Stomach (tissue), 9 donors: ENCODE results near the gene KNG1. TPM values are rescaled to one million over a fixed set of nuclear protein-coding genes. Genes with fewer than 3 reads are reported as not detected.
A peak's percentile ranks its signal among the peaks of the same experiment; 100 is the strongest.

Source experiments
- DNase-seq, 2 donors: peaks; one replicate each; pipeline versions ENCODE4 v3.0.0 to v3.0.0-alpha.2; 2013 to 2019
- H3K27ac ChIP-seq, 5 donors: fragments of 200-600 bp in 4 of 5; sonication (generic) in 4 of 5; one replicate each; pipeline ENCODE4 v1.5.1; 2013 to 2019; ENCODE audit warnings: mild to moderate bottlenecking in 1 of 5, moderate library complexity in 1 of 5
- H3K27me3 ChIP-seq, 3 donors: fragments of 200-600 bp; sonication (generic); one replicate each; pipeline ENCODE4 v1.5.1; 2017 to 2019; ENCODE audit warnings: mixed run types in 1 of 3
- H3K36me3 ChIP-seq, 4 donors: fragments of 200-600 bp; sonication (generic); 1 replicate in 3 of 4; 2 replicates in 1 of 4; pipeline ENCODE4 v1.5.1; 2016 to 2019
- H3K4me1 ChIP-seq, 4 donors: fragments of 200-600 bp; sonication (generic); one replicate each; pipeline ENCODE4 v1.5.1; 2016 to 2019
- H3K4me3 ChIP-seq, 4 donors: fragments of 200-600 bp; sonication (generic) in 3 of 4; one replicate each; pipeline ENCODE4 v1.5.1; 2016 to 2019; ENCODE audit warnings: mild to moderate bottlenecking in 1 of 4
- H3K9me3 ChIP-seq, 4 donors: fragments of 200-600 bp; sonication (generic); one replicate each; pipeline ENCODE4 v1.5.1; 2016 to 2019
- EP300 ChIP-seq: sonication (generic); formaldehyde crosslinking; IDR thresholded peaks from one replicate; pipeline ENCODE4 v1.6.1; 2017; ENCODE audit warnings: antibody characterized with exemption
- POLR2A ChIP-seq, 4 donors: fragments of 450-650 bp; IDR thresholded peaks; one replicate each; pipeline ENCODE4 v1.6.1; 2016; ENCODE audit warnings: antibody characterized with exemption in 4 of 4, control low read depth in 2 of 4, mild to moderate bottlenecking in 1 of 4, moderate library complexity in 1 of 4
- POLR2AphosphoS5 ChIP-seq, 3 donors: sonication (generic); formaldehyde crosslinking; IDR thresholded peaks; one replicate each; pipeline ENCODE4 v1.6.1; 2016; ENCODE audit warnings: antibody characterized with exemption in 3 of 3
- WGBS, 5 donors: extraction: QIAGEN DNeasy Blood & Tissue Kit in 3 of 5; methylation state at CpG; one replicate each; pipeline versions ENCODE4 v1.1.5 to v1.1.7; 2013 to 2018; 5-methylcytosine and 5-hydroxymethylcytosine counted together
- intact Hi-C: fragments of 100-400 bp; cut with DNase I; formaldehyde crosslinking; loops from one replicate; pipeline ENCODE4 v1.15.1; 2023; ENCODE audit warnings: low total_unique reads
- polyA plus RNA-seq, 3 donors: library from polyadenylated mRNA; stranded (reverse); fragments of 200-250 nt; gene quantifications; one replicate each; pipeline ENCODE4 v1.2.3, GENCODE V29; 2013
- total RNA-seq, 5 donors: library from RNA; depleted of rRNA; stranded (reverse); fragments of >200 nt; gene quantifications; one replicate each; pipeline versions ENCODE4 v1.1.0 to v1.2.3, GENCODE V29; 2014 to 2016
- TF ChIP-seq, protein P1 (sequence below), 7 experiments: fragments of 450-650 bp in 4 of 7; fragments of 200-600 bp in 3 of 7; sonication (generic) in 3 of 7; IDR thresholded peaks; one replicate each; pipeline ENCODE4 v1.5.1; 2016 to 2019; ENCODE audit warnings: antibody characterized with exemption in 7 of 7, control low read depth in 2 of 7, mild to moderate bottlenecking in 1 of 7
- donor health status: healthy with polysubstance abuse.
- donor health status: Bipolar disorder and iron deficiency.
- donor health status: healthy.

Gene KNG1
- total and polyA plus RNA-seq, 8 donors = 0.18 TPM; not detected in 7

DNA sequence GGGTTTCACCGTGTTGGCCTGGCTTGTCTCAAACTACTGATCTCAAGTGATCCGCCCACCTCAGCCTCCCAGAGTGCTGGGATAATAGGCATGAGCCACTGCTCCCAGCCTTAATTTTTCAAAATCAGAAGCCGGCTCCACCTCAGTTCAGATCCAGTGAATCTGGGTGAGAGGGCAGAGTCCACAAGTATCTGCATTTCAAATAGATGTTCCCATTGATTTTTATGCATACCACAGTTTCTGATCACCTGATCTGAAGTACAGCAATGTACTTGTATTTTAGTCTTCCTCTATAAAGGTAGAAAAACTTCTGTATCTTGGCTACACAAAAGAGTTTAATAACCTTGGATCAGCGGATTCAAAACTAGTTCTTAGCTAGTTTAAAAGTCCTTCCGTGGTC is 62.0 kb downstream of the KNG1 start:
- TF ChIP-seq POLR2A (IDR thresholded peaks at IDR 0.05) = no peak
- TF ChIP-seq, protein P1, sequence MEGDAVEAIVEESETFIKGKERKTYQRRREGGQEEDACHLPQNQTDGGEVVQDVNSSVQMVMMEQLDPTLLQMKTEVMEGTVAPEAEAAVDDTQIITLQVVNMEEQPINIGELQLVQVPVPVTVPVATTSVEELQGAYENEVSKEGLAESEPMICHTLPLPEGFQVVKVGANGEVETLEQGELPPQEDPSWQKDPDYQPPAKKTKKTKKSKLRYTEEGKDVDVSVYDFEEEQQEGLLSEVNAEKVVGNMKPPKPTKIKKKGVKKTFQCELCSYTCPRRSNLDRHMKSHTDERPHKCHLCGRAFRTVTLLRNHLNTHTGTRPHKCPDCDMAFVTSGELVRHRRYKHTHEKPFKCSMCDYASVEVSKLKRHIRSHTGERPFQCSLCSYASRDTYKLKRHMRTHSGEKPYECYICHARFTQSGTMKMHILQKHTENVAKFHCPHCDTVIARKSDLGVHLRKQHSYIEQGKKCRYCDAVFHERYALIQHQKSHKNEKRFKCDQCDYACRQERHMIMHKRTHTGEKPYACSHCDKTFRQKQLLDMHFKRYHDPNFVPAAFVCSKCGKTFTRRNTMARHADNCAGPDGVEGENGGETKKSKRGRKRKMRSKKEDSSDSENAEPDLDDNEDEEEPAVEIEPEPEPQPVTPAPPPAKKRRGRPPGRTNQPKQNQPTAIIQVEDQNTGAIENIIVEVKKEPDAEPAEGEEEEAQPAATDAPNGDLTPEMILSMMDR (IDR thresholded peaks at IDR 0.05) = no peak
- Histone ChIP-seq H3K4me3 (no peak overlapping the region), H3K27ac (no peak overlapping the region), H3K4me1 (peaks cover 0 to 7% (median 5%) of the 10 kb centered on the region in 4 donors), H3K27me3 (no peaks in the 10 kb centered on the region), H3K9me3 (no peaks in the 10 kb centered on the region), H3K36me3 (peaks cover 0 to under 1% (median under 1%) of the 10 kb centered on the region in 4 donors)
- DNase-seq = no peak
- WGBS, 5 donors = 91 to 97% (median 93%) methylated on average over 5 of the region's 5 CpGs
- intact Hi-C loops = no loop called here

DNA sequence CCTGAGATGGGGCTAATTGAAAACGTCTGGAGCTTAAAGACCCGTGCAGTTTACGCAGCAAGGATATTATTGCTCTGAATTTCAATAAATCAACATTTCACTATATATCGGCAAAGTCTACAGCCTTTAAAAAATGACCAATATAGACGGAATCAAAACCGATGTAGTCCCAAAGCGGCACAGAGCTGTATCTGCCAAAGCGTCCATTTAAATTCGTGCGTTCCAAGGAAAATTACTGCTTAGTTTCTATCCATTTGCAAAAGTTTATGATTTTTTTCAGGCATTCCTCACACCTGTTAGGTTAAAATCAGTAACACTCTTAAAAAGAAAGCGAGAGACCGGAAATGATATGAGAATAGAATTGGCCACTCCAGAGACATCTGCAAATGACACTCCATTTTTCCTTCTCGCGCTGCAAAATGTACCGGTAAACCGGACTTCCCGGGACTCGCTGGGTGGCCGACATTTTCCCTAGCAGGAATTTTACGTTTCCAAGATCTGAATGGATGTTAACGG is 65.4 kb downstream of the KNG1 start:
- no peaks in the 10 kb centered on the region for H3K9me3 ChIP-seq
- peaks cover 30 to 40% (median 38%) of the 10 kb centered on the region in 4 donors for H3K4me1 ChIP-seq
- DNase-seq = no peak
- H3K4me3 ChIP-seq = peak overlapping the region; percentile 65 to 98 (median 80)
- TF ChIP-seq EP300 = no peak
- no peak for TF ChIP-seq POLR2A (IDR thresholded peaks at IDR 0.05)
- TF ChIP-seq, protein P1 (IDR thresholded peaks at IDR 0.05) = no peak
- TF ChIP-seq POLR2AphosphoS5 (IDR thresholded peaks at IDR 0.05) = no peak
- H3K36me3 ChIP-seq = peaks cover 31 to 35% (median 34%) of the 10 kb centered on the region in 4 donors
- WGBS, 5 donors = 2 to 7% (median 3%) methylated on average over 21 of the region's 21 CpGs
- no peaks in the 10 kb centered on the region for H3K27me3 ChIP-seq
- H3K27ac ChIP-seq = peak overlapping the region; percentile 96 to 99 (median 98)
- intact Hi-C loops = loop anchor here (10.0 kb wide), 1 partner anchor 208 kb away; the partner anchor contains the start of gene DNAJB11

DNA sequence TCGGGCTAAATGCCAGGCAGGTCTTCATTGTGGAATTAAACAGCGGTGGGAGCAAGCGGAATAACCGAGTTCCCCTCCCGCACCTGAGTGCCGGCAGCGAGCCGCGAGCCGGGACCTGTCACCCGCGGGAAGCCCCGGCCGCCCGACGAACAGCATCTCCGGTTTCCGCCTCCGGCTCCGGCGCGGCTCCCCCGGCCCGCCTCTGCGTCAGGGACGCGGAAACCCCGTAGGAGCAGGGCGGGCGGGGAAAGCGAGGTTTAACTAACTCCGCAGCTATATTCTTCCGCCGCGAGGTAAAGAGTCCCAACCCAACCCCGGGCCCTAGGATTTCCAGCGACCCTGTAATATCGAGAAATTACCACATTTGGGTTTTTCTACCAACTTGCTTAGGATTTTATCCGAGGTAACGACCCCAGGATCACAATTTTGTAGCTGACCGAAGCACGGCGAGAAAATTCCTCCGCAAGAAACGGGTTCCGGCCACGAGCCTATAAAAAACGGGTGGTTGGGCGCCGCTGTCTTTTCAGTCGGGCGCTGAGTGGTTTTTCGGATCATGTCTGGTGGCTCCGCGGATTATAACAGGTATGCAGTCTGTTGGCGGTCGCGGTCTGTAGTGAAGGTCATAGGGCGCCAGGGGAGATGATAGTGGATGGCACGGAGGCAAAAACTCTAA is 66.0 kb downstream of the KNG1 start, which contains the start of gene EIF4A2:
TSS of gene EIF4A2 (plus strand) at position 520 of the 673 bp plus-strand sequence. CDS start at position 554, 34 bp downstream.
- peak within 1 kb of the TSS; percentile 96 to 99 (median 98) for H3K27ac ChIP-seq
- intact Hi-C loops = loop anchor here (10.0 kb wide), 1 partner anchor 208 kb away; the partner anchor contains the start of gene DNAJB11
- 0 to 1% (median 0%) methylated on average over 49 to 60 of the region's 60 CpGs for WGBS, 5 donors
- DNase-seq = peak; percentile 92 to 96
- peaks cover 36 to 46% (median 43%) of the 10 kb centered on the region in 4 donors for H3K4me1 ChIP-seq
- peaks cover 36 to 41% (median 40%) of the 10 kb centered on the region in 4 donors for H3K36me3 ChIP-seq
- H3K4me3 ChIP-seq = peak within 1 kb of the TSS; percentile 65 to 98 (median 80)
- TF ChIP-seq, protein P1 (IDR thresholded peaks at IDR 0.05) = no peak
- TF ChIP-seq EP300 = no peak
- TF ChIP-seq POLR2AphosphoS5 (IDR thresholded peaks at IDR 0.05) = peak; percentile 84 to 98 (median 98)
- peak in 2 of 4 donors; percentile 78 to 93 for TF ChIP-seq POLR2A (IDR thresholded peaks at IDR 0.05)
- H3K9me3 ChIP-seq = no peaks in the 10 kb centered on the region
- H3K27me3 ChIP-seq = no peaks in the 10 kb centered on the region

DNA sequence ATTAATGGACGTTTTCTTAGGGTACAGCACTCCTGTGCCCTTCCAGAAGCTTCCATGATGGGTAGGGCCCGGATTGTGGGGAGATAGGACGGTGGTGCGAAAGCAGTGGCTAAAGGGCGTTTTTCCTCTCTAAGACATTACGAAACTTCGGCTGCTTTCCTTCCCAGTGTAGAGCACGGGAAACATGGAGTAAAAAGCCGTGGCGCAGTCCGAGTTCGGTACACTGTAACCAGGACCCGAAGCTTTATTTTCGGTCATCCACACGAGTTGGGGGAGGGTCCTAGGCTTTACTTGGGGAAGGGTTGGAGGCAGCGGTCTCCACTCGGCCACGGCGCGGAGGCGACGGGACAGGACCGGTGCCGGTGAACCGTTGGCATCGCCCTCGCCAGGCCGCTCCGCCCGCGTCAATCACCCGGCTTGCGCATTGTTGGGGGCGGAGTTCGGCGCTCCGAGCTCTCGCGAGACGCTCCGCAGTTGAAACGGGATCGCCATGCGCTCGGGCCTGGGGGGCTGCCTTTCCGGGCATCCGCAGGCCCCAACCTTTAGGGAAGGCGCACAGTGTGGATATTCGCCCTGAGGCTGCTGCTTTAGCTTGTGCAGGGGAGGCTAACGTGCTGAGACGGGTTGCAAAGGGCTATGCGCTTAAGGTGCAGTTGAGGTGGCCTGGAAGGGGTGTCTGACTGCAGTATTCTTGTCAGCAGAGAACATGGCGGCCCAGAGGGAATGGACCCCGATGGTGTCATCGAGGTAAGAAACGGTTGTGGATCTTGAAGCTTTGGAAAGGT is 66.8 kb downstream of the KNG1 start:
- Histone ChIP-seq H3K27ac (peak overlapping the region; percentile 96 to 99 (median 98)), H3K4me3 (peak overlapping the region; percentile 65 to 98 (median 80)), H3K4me1 (peaks cover 40 to 53% (median 49%) of the 10 kb centered on the region in 4 donors), H3K9me3 (no peaks in the 10 kb centered on the region), H3K27me3 (no peaks in the 10 kb centered on the region), H3K36me3 (peaks cover 43 to 48% (median 47%) of the 10 kb centered on the region in 4 donors)
- 0% methylated on average over 26 to 56 of the region's 56 CpGs for WGBS, 5 donors
- peak; percentile 88 to 96 for DNase-seq
- intact Hi-C loops = loop anchor here (10.0 kb wide), 1 partner anchor 209 kb away; the partner anchor contains the start of gene DNAJB11
- peak in 1 of 4 donors; percentile 20 for TF ChIP-seq POLR2A (IDR thresholded peaks at IDR 0.05)
- TF ChIP-seq POLR2AphosphoS5 (IDR thresholded peaks at IDR 0.05) = peak; percentile 85 to 95 (median 92)
- TF ChIP-seq, protein P1 (IDR thresholded peaks at IDR 0.05) = no peak
- TF ChIP-seq EP300 = no peak
